ENCODE data around the gene IL1RN. TPM values are rescaled to one million over a fixed set of nuclear protein-coding genes. Genes with fewer than 3 reads are reported as not detected.

The IL1RN gene
- total and polyA plus RNA-seq, 2 of the 13 experiments (the other 11 are each of a cell fraction or from before 2014, with no cell fraction given) = 21.2 to 101 TPM

DNA sequence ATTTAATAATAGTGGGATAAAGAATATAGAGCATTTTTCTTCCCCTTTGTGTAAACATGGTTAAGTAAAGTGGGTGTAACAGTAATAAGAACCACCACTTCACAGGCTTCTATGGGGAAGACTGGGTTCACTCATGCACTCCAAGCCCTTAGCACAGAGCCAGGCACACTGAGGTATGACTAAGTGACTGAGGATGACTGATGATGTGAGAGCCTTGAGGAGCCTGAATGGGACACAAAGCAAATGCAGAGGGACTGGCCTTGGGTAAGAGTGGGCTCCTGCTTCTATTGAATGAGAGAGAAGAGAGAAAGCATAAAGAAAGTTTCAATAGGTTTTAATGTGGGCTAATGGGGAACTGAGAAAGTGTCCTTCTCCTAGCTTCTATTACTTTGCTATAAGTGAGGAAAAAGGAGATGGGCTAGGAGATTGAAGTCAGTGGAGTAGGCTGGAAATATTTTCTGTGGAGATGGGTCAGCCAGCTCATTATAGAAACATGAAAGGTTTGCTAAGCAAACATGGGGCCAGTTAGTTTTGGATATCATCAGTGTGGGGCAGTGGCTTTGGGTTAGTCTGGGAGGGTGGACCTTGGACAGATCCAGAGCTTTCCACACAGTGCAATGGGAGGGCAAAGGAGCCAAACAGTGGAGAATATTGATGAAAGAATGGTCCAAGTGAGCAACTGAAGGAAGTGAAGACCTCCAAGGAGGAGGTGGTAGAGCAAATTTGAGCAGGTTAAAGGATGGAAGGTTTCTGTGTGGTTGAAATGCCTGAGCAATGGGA is 39.0 kb upstream of the IL1RN start (continued):
- TF ChIP-seq ZNF253 (CRISPR knock-in tag; IDR thresholded peaks at IDR 0.05; ENCODE audit: borderline replicate concordance) = no peak
- no peak for TF ChIP-seq E2F2 (CRISPR knock-in tag; IDR thresholded peaks at IDR 0.05; ENCODE audit: borderline replicate concordance)
- peak; percentile 74 for TF ChIP-seq NAIF1 (CRISPR knock-in tag; IDR thresholded peaks at IDR 0.05; ENCODE audit: borderline replicate concordance)
- TF ChIP-seq, protein P1, sequence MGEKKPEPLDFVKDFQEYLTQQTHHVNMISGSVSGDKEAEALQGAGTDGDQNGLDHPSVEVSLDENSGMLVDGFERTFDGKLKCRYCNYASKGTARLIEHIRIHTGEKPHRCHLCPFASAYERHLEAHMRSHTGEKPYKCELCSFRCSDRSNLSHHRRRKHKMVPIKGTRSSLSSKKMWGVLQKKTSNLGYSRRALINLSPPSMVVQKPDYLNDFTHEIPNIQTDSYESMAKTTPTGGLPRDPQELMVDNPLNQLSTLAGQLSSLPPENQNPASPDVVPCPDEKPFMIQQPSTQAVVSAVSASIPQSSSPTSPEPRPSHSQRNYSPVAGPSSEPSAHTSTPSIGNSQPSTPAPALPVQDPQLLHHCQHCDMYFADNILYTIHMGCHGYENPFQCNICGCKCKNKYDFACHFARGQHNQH (CRISPR knock-in tag; IDR thresholded peaks at IDR 0.05) = 0 out of 2 replicates have a peak, but pooled peaks have one; percentile 43
- TF ChIP-seq SNRNP70 (IDR thresholded peaks at IDR 0.05; ENCODE audit: low read depth, low read length) = no peak
- TF ChIP-seq SIX4 (CRISPR knock-in tag; IDR thresholded peaks at IDR 0.05) = no peak
- TF ChIP-seq GATAD1 (CRISPR knock-in tag; IDR thresholded peaks at IDR 0.05) = peak; percentile 53
- TF ChIP-seq TBX3 (IDR thresholded peaks at IDR 0.05; ENCODE audit: borderline replicate concordance) = no peak
- TF ChIP-seq ELF1 (CRISPR knock-in tag; IDR thresholded peaks at IDR 0.05) = 0 out of 2 replicates have a peak, but pooled peaks have one; percentile 10
- no peak for TF ChIP-seq ZFY (CRISPR knock-in tag; IDR thresholded peaks at IDR 0.05)
- TF ChIP-seq, protein P2, sequence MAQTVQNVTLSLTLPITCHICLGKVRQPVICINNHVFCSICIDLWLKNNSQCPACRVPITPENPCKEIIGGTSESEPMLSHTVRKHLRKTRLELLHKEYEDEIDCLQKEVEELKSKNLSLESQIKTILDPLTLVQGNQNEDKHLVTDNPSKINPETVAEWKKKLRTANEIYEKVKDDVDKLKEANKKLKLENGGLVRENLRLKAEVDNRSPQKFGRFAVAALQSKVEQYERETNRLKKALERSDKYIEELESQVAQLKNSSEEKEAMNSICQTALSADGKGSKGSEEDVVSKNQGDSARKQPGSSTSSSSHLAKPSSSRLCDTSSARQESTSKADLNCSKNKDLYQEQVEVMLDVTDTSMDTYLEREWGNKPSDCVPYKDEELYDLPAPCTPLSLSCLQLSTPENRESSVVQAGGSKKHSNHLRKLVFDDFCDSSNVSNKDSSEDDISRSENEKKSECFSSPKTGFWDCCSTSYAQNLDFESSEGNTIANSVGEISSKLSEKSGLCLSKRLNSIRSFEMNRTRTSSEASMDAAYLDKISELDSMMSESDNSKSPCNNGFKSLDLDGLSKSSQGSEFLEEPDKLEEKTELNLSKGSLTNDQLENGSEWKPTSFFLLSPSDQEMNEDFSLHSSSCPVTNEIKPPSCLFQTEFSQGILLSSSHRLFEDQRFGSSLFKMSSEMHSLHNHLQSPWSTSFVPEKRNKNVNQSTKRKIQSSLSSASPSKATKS (CRISPR knock-in tag; IDR thresholded peaks at IDR 0.05) = no peak
- no peak for TF ChIP-seq ZNF34 (CRISPR knock-in tag; IDR thresholded peaks at IDR 0.05; ENCODE audit: borderline replicate concordance)
- TF ChIP-seq GZF1 (CRISPR knock-in tag; IDR thresholded peaks at IDR 0.05) = no peak
- TF ChIP-seq HNRNPLL (IDR thresholded peaks at IDR 0.05; ENCODE audit: low read depth, low read length, poor library complexity, severe bottlenecking) = no peak
- TF ChIP-seq HCFC1 (IDR thresholded peaks at IDR 0.05; ENCODE audit: low read depth, low read length) = no peak
- TF ChIP-seq BRCA1 (CRISPR knock-in tag; IDR thresholded peaks at IDR 0.05) = no peak
- peak; percentile 87 for TF ChIP-seq HDAC2 (CRISPR knock-in tag; IDR thresholded peaks at IDR 0.05)
- no peak for TF ChIP-seq FLYWCH1 (CRISPR knock-in tag; IDR thresholded peaks at IDR 0.05)
- no peak for TF ChIP-seq ZNF18 (CRISPR knock-in tag; IDR thresholded peaks at IDR 0.05; ENCODE audit: insufficient replicate concordance)
- no peak for TF ChIP-seq ZNF672 (CRISPR knock-in tag; IDR thresholded peaks at IDR 0.05)
- 0 out of 2 replicates have a peak, but pooled peaks have one; percentile 25 for TF ChIP-seq ZNF350 (CRISPR knock-in tag; IDR thresholded peaks at IDR 0.05; ENCODE audit: borderline replicate concordance, low read depth)
- peak; percentile 31; the same call in 1 of the 2 replicates for TF ChIP-seq GABPB1 (CRISPR knock-in tag; IDR thresholded peaks at IDR 0.05)
- no peak for TF ChIP-seq ZNF775 (CRISPR knock-in tag; IDR thresholded peaks at IDR 0.05; ENCODE audit: borderline replicate concordance)
- peak; percentile 79 for TF ChIP-seq SOX5 (CRISPR knock-in tag; IDR thresholded peaks at IDR 0.05; ENCODE audit: borderline replicate concordance)
- peak; percentile 67 for TF ChIP-seq SKI (IDR thresholded peaks at IDR 0.05; ENCODE audit: partially characterized antibody)
